Measurements from ENCODE around the gene KCNG2.

KCNG2 gene

GRCh38 chr18:79904357-79905147 is 106.8 kb downstream of the KCNG2 start:
- peaks cover 19% of the 10 kb centered on the region for H3K36me3 Mint-ChIP-seq (ENCODE audit: low read depth)
- ATAC-seq (no peak), DNase-seq (no peak)
- no peak overlapping the region for H3K4me3 Mint-ChIP-seq
- no peak overlapping the region for H3K27ac Mint-ChIP-seq
- H3K27me3 Mint-ChIP-seq: no peaks in the 10 kb centered on the region
- H3K9me3 Mint-ChIP-seq: no peaks in the 10 kb centered on the region
- peaks cover 7% of the 10 kb centered on the region for H3K4me1 Mint-ChIP-seq

GRCh38 chr18:79905389-79905911 is 107.7 kb downstream of the KCNG2 start:
- no peak for DNase-seq
- H3K36me3 Mint-ChIP-seq (ENCODE audit: low read depth): peaks cover 18% of the 10 kb centered on the region
- peak; percentile 21 for ATAC-seq
- H3K27me3 Mint-ChIP-seq: no peaks in the 10 kb centered on the region
- H3K4me1 Mint-ChIP-seq: peaks cover 9% of the 10 kb centered on the region
- H3K9me3 Mint-ChIP-seq: no peaks in the 10 kb centered on the region
- no peak overlapping the region for H3K27ac Mint-ChIP-seq
- H3K4me3 Mint-ChIP-seq: no peak overlapping the region

GRCh38 chr18:79905993-79906392 is 108.3 kb downstream of the KCNG2 start:
- H3K27me3 Mint-ChIP-seq: no peaks in the 10 kb centered on the region
- H3K27ac Mint-ChIP-seq: peak overlapping the region; percentile 50
- DNase-seq (no peak), ATAC-seq (no peak)
- H3K4me3 Mint-ChIP-seq: no peak overlapping the region
- peaks cover 10% of the 10 kb centered on the region for H3K4me1 Mint-ChIP-seq
- no peaks in the 10 kb centered on the region for H3K9me3 Mint-ChIP-seq
- peaks cover 18% of the 10 kb centered on the region for H3K36me3 Mint-ChIP-seq (ENCODE audit: low read depth)

- no peaks in the 10 kb centered on the region for H3K9me3 Mint-ChIP-seq
- peaks cover 15% of the 10 kb centered on the region for H3K36me3 Mint-ChIP-seq (ENCODE audit: low read depth)
- ATAC-seq: no peak
- no peaks in the 10 kb centered on the region for H3K27me3 Mint-ChIP-seq
- no peak overlapping the region for H3K4me3 Mint-ChIP-seq
- H3K27ac Mint-ChIP-seq: no peak overlapping the region
- no peak for DNase-seq
- H3K4me1 Mint-ChIP-seq: peaks cover 10% of the 10 kb centered on the region
These were observed 109.0 kb downstream of the KCNG2 start for GRCh38 chr18:79906706-79907105.

GRCh38 chr18:79910563-79911343 is 113.0 kb downstream of the KCNG2 start:
- Mint-ChIP-seq H3K27me3 (no peaks in the 10 kb centered on the region), H3K4me1 (peaks cover 34% of the 10 kb centered on the region), H3K4me3 (no peak overlapping the region), H3K36me3 (ENCODE audit: low read depth) (peaks cover 21% of the 10 kb centered on the region), H3K9me3 (no peaks in the 10 kb centered on the region), H3K27ac (peak overlapping the region; percentile 22)
- ATAC-seq (no peak), DNase-seq (no peak)

GRCh38 chr18:79911344-79912270 is 113.9 kb downstream of the KCNG2 start:
- Mint-ChIP-seq H3K36me3 (ENCODE audit: low read depth) (peaks cover 28% of the 10 kb centered on the region), H3K27me3 (no peaks in the 10 kb centered on the region), H3K9me3 (no peaks in the 10 kb centered on the region), H3K4me3 (no peak overlapping the region), H3K27ac (no peak overlapping the region), H3K4me1 (peaks cover 30% of the 10 kb centered on the region)
- ATAC-seq (no peak), DNase-seq (no peak)

- peak; percentile 47 for DNase-seq
- ATAC-seq: peak; percentile 85
- no peak overlapping the region for H3K4me3 Mint-ChIP-seq
- H3K9me3 Mint-ChIP-seq: no peaks in the 10 kb centered on the region
- H3K27ac Mint-ChIP-seq: no peak overlapping the region
- H3K4me1 Mint-ChIP-seq: peaks cover 30% of the 10 kb centered on the region
- peaks cover 30% of the 10 kb centered on the region for H3K36me3 Mint-ChIP-seq (ENCODE audit: low read depth)
- H3K27me3 Mint-ChIP-seq: no peaks in the 10 kb centered on the region
These were observed 114.8 kb downstream of the KCNG2 start for GRCh38 chr18:79912409-79912991.

GRCh38 chr18:79912994-79913831 is 115.5 kb downstream of the KCNG2 start:
- no peak for DNase-seq

GRCh38 chr18:79914614-79915160 is 116.9 kb downstream of the KCNG2 start:
- ATAC-seq (no peak), DNase-seq (no peak)
- Mint-ChIP-seq H3K36me3 (ENCODE audit: low read depth) (peaks cover 24% of the 10 kb centered on the region), H3K4me3 (no peak overlapping the region), H3K9me3 (no peaks in the 10 kb centered on the region), H3K4me1 (peaks cover 30% of the 10 kb centered on the region), H3K27ac (peak overlapping the region; percentile 70), H3K27me3 (no peaks in the 10 kb centered on the region)

More at GRCh38 chr18:79912994-79913831, 115.5 kb downstream of the KCNG2 start:
- Mint-ChIP-seq H3K27me3 (no peaks in the 10 kb centered on the region), H3K9me3 (no peaks in the 10 kb centered on the region), H3K36me3 (ENCODE audit: low read depth) (peaks cover 28% of the 10 kb centered on the region), H3K4me3 (no peak overlapping the region), H3K4me1 (peaks cover 30% of the 10 kb centered on the region), H3K27ac (peak overlapping the region; percentile 6)
- peak; percentile 9 for ATAC-seq

- H3K27me3 Mint-ChIP-seq: no peaks in the 10 kb centered on the region
- no peak overlapping the region for H3K4me3 Mint-ChIP-seq
- H3K9me3 Mint-ChIP-seq: no peaks in the 10 kb centered on the region
- no peak overlapping the region for H3K27ac Mint-ChIP-seq
- H3K36me3 Mint-ChIP-seq (ENCODE audit: low read depth): peaks cover 23% of the 10 kb centered on the region
- no peak for ATAC-seq
- peaks cover 28% of the 10 kb centered on the region for H3K4me1 Mint-ChIP-seq
- no peak for DNase-seq
These were observed 117.7 kb downstream of the KCNG2 start for GRCh38 chr18:79915161-79916127.

GRCh38 chr18:79916128-79916494 is 118.4 kb downstream of the KCNG2 start:
- no peaks in the 10 kb centered on the region for H3K9me3 Mint-ChIP-seq
- no peaks in the 10 kb centered on the region for H3K27me3 Mint-ChIP-seq
- peaks cover 23% of the 10 kb centered on the region for H3K36me3 Mint-ChIP-seq (ENCODE audit: low read depth)
- no peak for ATAC-seq
- DNase-seq: no peak
- H3K4me1 Mint-ChIP-seq: peaks cover 28% of the 10 kb centered on the region
- H3K27ac Mint-ChIP-seq: no peak overlapping the region
- no peak overlapping the region for H3K4me3 Mint-ChIP-seq

- Mint-ChIP-seq H3K4me1 (peaks cover 28% of the 10 kb centered on the region), H3K9me3 (no peaks in the 10 kb centered on the region), H3K27me3 (no peaks in the 10 kb centered on the region), H3K4me3 (no peak overlapping the region), H3K27ac (no peak overlapping the region), H3K36me3 (ENCODE audit: low read depth) (peaks cover 23% of the 10 kb centered on the region)
- DNase-seq (no peak), ATAC-seq (no peak)
These were observed 118.9 kb downstream of the KCNG2 start for GRCh38 chr18:79916546-79917168.

All from activated naive CD8-positive, alpha-beta T cell treated with anti-CD3 and anti-CD28 coated beads, Interleukin-2, amount 50 U/mL, for 24 hours (primary cell).